ENCODE measurements around the gene PPP2R3A.

The PPP2R3A gene

GRCh38 chr3:135920275-135920674 lies 45.3 kb upstream of the PPP2R3A start:
- no peak for DNase-seq
- no peaks in the 10 kb centered on the region for H3K27me3 Mint-ChIP-seq (ENCODE audit: low read depth, poor library complexity)
- no peaks in the 10 kb centered on the region for H3K36me3 Mint-ChIP-seq (ENCODE audit: low read depth)
- no peak overlapping the region for H3K4me3 Mint-ChIP-seq
- no peaks in the 10 kb centered on the region for H3K9me3 Mint-ChIP-seq
- H3K27ac Mint-ChIP-seq = no peak overlapping the region
- no peak for TF ChIP-seq CTCF (IDR thresholded peaks at IDR 0.05)
- H3K4me1 Mint-ChIP-seq = no peaks in the 10 kb centered on the region

- TF ChIP-seq CTCF (IDR thresholded peaks at IDR 0.05) = no peak
- Mint-ChIP-seq H3K27ac (no peak overlapping the region), H3K4me3 (no peak overlapping the region), H3K4me1 (no peaks in the 10 kb centered on the region), H3K27me3 (ENCODE audit: low read depth, poor library complexity) (no peaks in the 10 kb centered on the region), H3K36me3 (ENCODE audit: low read depth) (no peaks in the 10 kb centered on the region), H3K9me3 (no peaks in the 10 kb centered on the region)
- DNase-seq = no peak
These were observed 42.7 kb upstream of the PPP2R3A start for GRCh38 chr3:135922903-135923250.

GRCh38 chr3:135924506-135924905 lies 41.0 kb upstream of the PPP2R3A start:
- no peak for DNase-seq
- Mint-ChIP-seq H3K27me3 (ENCODE audit: low read depth, poor library complexity) (no peaks in the 10 kb centered on the region), H3K27ac (no peak overlapping the region)

GRCh38 chr3:135926664-135927063 lies 38.9 kb upstream of the PPP2R3A start:
- Mint-ChIP-seq H3K4me3 (no peak overlapping the region), H3K27me3 (ENCODE audit: low read depth, poor library complexity) (no peaks in the 10 kb centered on the region), H3K9me3 (no peaks in the 10 kb centered on the region), H3K27ac (no peak overlapping the region), H3K4me1 (no peaks in the 10 kb centered on the region), H3K36me3 (ENCODE audit: low read depth) (no peaks in the 10 kb centered on the region)
- no peak for DNase-seq
- no peak for TF ChIP-seq CTCF (IDR thresholded peaks at IDR 0.05)

More at GRCh38 chr3:135924506-135924905, 41.0 kb upstream of the PPP2R3A start:
- H3K9me3 Mint-ChIP-seq = no peaks in the 10 kb centered on the region
- no peaks in the 10 kb centered on the region for H3K4me1 Mint-ChIP-seq
- H3K4me3 Mint-ChIP-seq = no peak overlapping the region
- no peaks in the 10 kb centered on the region for H3K36me3 Mint-ChIP-seq (ENCODE audit: low read depth)
- TF ChIP-seq CTCF (IDR thresholded peaks at IDR 0.05) = no peak

- DNase-seq = no peak
- Mint-ChIP-seq H3K4me3 (no peak overlapping the region), H3K27ac (no peak overlapping the region), H3K27me3 (ENCODE audit: low read depth, poor library complexity) (no peaks in the 10 kb centered on the region), H3K4me1 (no peaks in the 10 kb centered on the region), H3K9me3 (no peaks in the 10 kb centered on the region), H3K36me3 (ENCODE audit: low read depth) (no peaks in the 10 kb centered on the region)
- no peak for TF ChIP-seq CTCF (IDR thresholded peaks at IDR 0.05)
These were observed 38.4 kb upstream of the PPP2R3A start for GRCh38 chr3:135927155-135927554.

GRCh38 chr3:135929670-135930069 lies 35.9 kb upstream of the PPP2R3A start:
- no peak for TF ChIP-seq CTCF (IDR thresholded peaks at IDR 0.05)
- DNase-seq = no peak
- H3K4me1 Mint-ChIP-seq = no peaks in the 10 kb centered on the region
- H3K27ac Mint-ChIP-seq = no peak overlapping the region
- H3K4me3 Mint-ChIP-seq = no peak overlapping the region
- H3K9me3 Mint-ChIP-seq = no peaks in the 10 kb centered on the region
- no peaks in the 10 kb centered on the region for H3K36me3 Mint-ChIP-seq (ENCODE audit: low read depth)
- no peaks in the 10 kb centered on the region for H3K27me3 Mint-ChIP-seq (ENCODE audit: low read depth, poor library complexity)
